DOHH2 (cell line): Measurements from ENCODE around the gene BSDC1.
A peak's percentile ranks its signal among the peaks of the same experiment; 100 is the strongest.
"Not testable (repeated sequence)": the region's sequence is repeated elsewhere in the genome, so short reads cannot be mapped to it uniquely, and the experiment has no call there.

Experiments
- H3F3A ChIP-seq: fragments of 200-600 bp; sonication (generic), shearing (Covaris generic); 2 replicates; pipeline ENCODE4 v1.6.0; 2016; ENCODE audit warnings: antibody characterized with exemption, mild to moderate bottlenecking; ENCODE audit not compliant: control insufficient read depth, insufficient read depth
- H3K27ac ChIP-seq: fragments of 200-600 bp; sonication (generic); 2 replicates; pipeline ENCODE4 v1.5.1; 2014; ENCODE audit warnings: low read depth, mild to moderate bottlenecking, low read length, moderate library complexity
- H3K27me3 ChIP-seq: fragments of 200-600 bp; sonication (generic); 2 replicates; pipeline ENCODE4 v1.6.1; 2014; ENCODE audit warnings: mild to moderate bottlenecking, low read length, mixed read lengths; ENCODE audit not compliant: control insufficient read depth
- H3K36me3 ChIP-seq: fragments of 200-600 bp; sonication (generic); 2 replicates; pipeline ENCODE4 v1.6.1; 2014; ENCODE audit warnings: mild to moderate bottlenecking, low read length, moderate library complexity, mixed read lengths; ENCODE audit not compliant: control insufficient read depth
- H3K4me1 ChIP-seq: fragments of 200-600 bp; sonication (generic); 2 replicates; pipeline ENCODE4 v1.6.1; 2014; ENCODE audit warnings: mild to moderate bottlenecking, low read length, mixed read lengths; ENCODE audit not compliant: control insufficient read depth
- H3K4me2 ChIP-seq: fragments of 200-600 bp; sonication (generic); 2 replicates; pipeline ENCODE4 v1.6.0; 2014; ENCODE audit warnings: mild to moderate bottlenecking, low read length, moderate library complexity
- H3K4me3 ChIP-seq: fragments of 200-600 bp; sonication (generic); 2 replicates; pipeline ENCODE4 v1.5.1; 2014; ENCODE audit warnings: mild to moderate bottlenecking, low read length, mixed read lengths
- H3K79me2 ChIP-seq: fragments of 200-600 bp; sonication (generic); 2 replicates; pipeline ENCODE4 v1.6.1; 2014; ENCODE audit warnings: mild to moderate bottlenecking, low read length, mixed read lengths; ENCODE audit not compliant: control insufficient read depth
- H3K9me2 ChIP-seq: fragments of 200-600 bp; sonication (generic); replicated peaks from 2 replicates; pipeline ENCODE4 v1.6.1; 2014; ENCODE audit warnings: mild to moderate bottlenecking, low read length, mixed read lengths; ENCODE audit not compliant: control insufficient read depth
- H3K9me3 ChIP-seq: fragments of 200-600 bp; sonication (generic); 2 replicates; pipeline ENCODE4 v1.6.1; 2014; ENCODE audit warnings: antibody characterized with exemption, low read length, mixed read lengths; ENCODE audit not compliant: control insufficient read depth, insufficient read depth
- H4K20me1 ChIP-seq: fragments of 200-600 bp; sonication (generic); 2 replicates; pipeline ENCODE4 v1.6.0; 2014; ENCODE audit warnings: low read depth, mild to moderate bottlenecking, antibody characterized with exemption, low read length, moderate library complexity; ENCODE audit not compliant: control insufficient read depth, insufficient read depth
- CTCF ChIP-seq: fragments of 200-600 bp; sonication (generic); IDR thresholded peaks from one replicate; pipeline ENCODE4 v1.5.1; 2014; ENCODE audit warnings: antibody characterized with exemption, mild to moderate bottlenecking, low read depth, low read length; ENCODE audit not compliant: poor library complexity, severe bottlenecking
- EZH2phosphoT487 ChIP-seq: fragments of 200-600 bp; sonication (generic); IDR thresholded peaks from 2 replicates; pipeline ENCODE4 v1.6.1; 2017; ENCODE audit warnings: borderline replicate concordance, mild to moderate bottlenecking, antibody characterized with exemption, low read length, moderate library complexity, mixed read lengths

BSDC1 gene, protein sequence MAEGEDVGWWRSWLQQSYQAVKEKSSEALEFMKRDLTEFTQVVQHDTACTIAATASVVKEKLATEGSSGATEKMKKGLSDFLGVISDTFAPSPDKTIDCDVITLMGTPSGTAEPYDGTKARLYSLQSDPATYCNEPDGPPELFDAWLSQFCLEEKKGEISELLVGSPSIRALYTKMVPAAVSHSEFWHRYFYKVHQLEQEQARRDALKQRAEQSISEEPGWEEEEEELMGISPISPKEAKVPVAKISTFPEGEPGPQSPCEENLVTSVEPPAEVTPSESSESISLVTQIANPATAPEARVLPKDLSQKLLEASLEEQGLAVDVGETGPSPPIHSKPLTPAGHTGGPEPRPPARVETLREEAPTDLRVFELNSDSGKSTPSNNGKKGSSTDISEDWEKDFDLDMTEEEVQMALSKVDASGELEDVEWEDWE

DNA sequence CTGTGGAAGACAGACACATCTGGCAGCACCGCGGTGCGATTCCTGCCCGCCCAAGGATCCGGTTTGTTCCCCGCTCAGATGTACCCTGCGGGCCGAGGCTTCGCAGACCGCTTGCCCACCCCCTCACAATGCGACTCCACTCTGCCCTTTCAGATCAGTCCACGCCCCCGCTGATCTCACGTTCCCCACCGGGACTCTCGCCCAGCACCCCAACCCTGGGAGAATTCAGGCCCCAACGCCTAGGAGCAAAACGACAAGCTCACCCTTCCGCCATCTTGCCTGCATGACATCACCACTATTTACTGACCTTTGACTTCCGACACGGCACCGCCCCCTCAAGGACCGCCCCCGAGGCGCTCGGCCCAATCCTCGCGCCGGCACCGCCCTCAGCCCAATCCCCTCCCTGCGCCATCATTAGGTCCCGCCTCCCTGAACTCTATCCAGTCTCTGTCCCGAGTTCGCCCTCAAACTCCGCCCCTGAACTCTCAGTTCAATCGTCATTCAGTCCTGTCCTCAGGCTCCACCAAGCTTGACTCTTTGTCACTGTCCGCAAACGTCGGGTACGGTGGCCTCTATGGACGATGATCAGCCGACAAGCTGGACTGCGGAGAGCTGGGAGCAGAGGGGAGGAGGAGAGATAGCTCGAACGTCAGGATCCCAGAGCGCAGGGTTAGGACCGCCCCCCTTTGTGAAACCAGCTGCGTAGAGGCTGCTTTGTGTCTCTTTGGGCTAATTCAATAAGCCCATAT is at the start of gene BSDC1:
Gene BSDC1, minus strand, starts transcription at position 301 of the 749 bp plus-strand sequence. Its CDS starts 27 bp downstream, at position 274.
- Histone ChIP-seq H3K79me2 (peaks cover 21% of the 10 kb centered on the region), H3K4me1 (peaks cover 16% of the 10 kb centered on the region), H3K36me3 (peaks cover 12% of the 10 kb centered on the region), H3K4me3 (peak within 1 kb of the TSS; percentile 88), H3K9me2 (no peaks in the 10 kb centered on the region), H3K27ac (no peak within 1 kb of the TSS; the same call in 1 of the 2 replicates), H3K9me3 (no peaks in the 10 kb centered on the region), H3F3A (no peaks in the 10 kb centered on the region), H4K20me1 (no peaks in the 10 kb centered on the region), H3K4me2 (peak within 1 kb of the TSS; percentile 70), H3K27me3 (no peaks in the 10 kb centered on the region)
- TF ChIP-seq CTCF (no peak), EZH2phosphoT487 (no peak)

GRCh38 chr1:32441467-32441866 is 47.2 kb upstream of the BSDC1 start:
- H3K27ac ChIP-seq, H3K4me1 ChIP-seq, H3K9me3 ChIP-seq, H3K79me2 ChIP-seq, H4K20me1 ChIP-seq, H3K4me3 ChIP-seq, H3K9me2 ChIP-seq, H3F3A ChIP-seq, H3K4me2 ChIP-seq, H3K36me3 ChIP-seq, H3K27me3 ChIP-seq: not testable (repeated sequence)

GRCh38 chr1:32438777-32439176 is 44.5 kb upstream of the BSDC1 start:
- not testable (repeated sequence) for H3K4me2 ChIP-seq, H3K27me3 ChIP-seq, H4K20me1 ChIP-seq, H3K27ac ChIP-seq, H3K4me1 ChIP-seq, H3K9me2 ChIP-seq, H3K9me3 ChIP-seq, H3K4me3 ChIP-seq, H3K36me3 ChIP-seq, H3K79me2 ChIP-seq, H3F3A ChIP-seq

- peaks cover 5% of the 10 kb centered on the region for H3K27me3 ChIP-seq
These were observed 43.9 kb upstream of the BSDC1 start for GRCh38 chr1:32438136-32438535.

More at GRCh38 chr1:32438136-32438535, 43.9 kb upstream of the BSDC1 start:
- Histone ChIP-seq H3K36me3 (no peaks in the 10 kb centered on the region), H3K79me2 (no peaks in the 10 kb centered on the region), H3K27ac (no peak overlapping the region), H3K9me2 (no peaks in the 10 kb centered on the region), H3F3A (no peaks in the 10 kb centered on the region), H3K4me3 (no peak overlapping the region), H3K9me3 (no peaks in the 10 kb centered on the region), H4K20me1 (no peaks in the 10 kb centered on the region), H3K4me2 (no peak overlapping the region), H3K4me1 (no peaks in the 10 kb centered on the region)
- TF ChIP-seq EZH2phosphoT487 (no peak), CTCF (no peak)
